Raji (cell line): ENCODE measurements around the gene ZYX.

Experiments
- POLR2A ChIP-seq: IDR thresholded peaks from 2 replicates; pipeline ENCODE4 v1.6.1; 2011; ENCODE audit warnings: low read depth, low read length, control low read depth; ENCODE audit not compliant: insufficient read depth

Gene ZYX

DNA sequence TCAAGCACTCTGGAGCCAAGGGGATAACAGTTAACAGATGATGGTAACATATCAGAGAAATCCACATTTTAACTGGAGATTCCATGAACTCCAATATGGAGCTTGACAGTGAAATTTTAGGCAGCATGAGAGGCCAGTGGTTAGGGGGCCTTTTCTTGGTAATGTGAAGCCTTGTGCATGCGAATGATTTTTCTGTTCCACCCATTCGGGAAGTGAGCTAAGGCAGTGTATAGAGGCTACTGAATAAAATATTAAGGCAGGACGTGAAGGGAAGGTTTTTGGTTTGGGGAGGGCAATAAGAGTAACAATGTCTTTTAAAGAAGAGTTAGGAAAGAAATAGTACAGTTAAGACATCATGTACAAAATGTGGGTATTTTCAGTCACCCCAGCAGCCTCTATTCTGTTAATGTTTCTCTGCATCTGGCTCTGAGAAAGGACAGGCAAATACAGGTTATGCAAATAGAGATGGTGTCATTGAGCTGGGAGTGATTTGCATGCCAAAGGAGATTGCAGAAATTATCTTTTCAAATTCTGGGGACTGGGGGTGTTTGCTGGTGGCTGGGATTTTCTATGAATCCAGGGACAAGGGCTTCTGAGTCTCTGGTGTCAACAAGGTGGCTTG is 55.3 kb downstream of the ZYX start:
- TF ChIP-seq POLR2A, result no peak

DNA sequence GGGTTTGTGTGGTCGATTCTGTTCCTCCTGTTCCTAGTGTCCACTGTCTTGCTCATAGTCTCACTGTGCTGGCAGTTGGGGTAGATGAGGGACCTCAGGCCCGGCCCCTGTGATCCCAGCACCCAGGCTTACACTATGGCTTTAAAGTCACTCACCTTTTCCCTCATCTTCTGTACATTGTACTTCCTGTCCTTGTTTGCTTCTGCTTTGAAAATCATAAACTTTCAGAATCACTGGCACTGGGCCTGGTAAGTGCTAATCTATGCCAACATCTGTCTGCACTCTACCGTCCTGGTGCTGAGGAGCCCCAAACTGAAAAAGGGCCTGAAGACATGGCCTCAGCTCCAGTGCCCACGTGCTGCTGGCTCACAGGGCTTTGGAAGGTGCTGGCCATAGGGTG is 56.4 kb downstream of the ZYX start:
- no peak for TF ChIP-seq POLR2A

DNA sequence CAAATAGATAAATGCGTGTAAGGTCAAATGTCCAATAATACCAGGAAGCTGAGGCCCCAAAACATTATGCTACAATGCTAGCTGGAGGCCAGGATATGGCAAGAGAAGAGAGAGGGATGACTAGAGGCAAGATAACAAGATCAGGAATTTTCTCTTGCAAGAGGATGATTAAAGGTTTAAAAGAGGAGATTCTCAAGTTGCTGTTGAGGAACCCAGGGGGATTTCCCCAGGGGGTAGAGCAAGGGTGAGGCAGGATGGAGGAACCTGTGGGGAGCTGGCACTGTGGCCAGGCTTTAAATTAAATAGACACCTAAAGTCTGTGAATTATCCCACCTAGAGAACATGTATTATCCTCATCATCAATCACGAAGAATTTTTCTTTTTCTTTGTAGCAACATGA is 58.7 kb downstream of the ZYX start:
- TF ChIP-seq POLR2A, result no peak
